ENCODE results near the gene MLANA.

DNA sequence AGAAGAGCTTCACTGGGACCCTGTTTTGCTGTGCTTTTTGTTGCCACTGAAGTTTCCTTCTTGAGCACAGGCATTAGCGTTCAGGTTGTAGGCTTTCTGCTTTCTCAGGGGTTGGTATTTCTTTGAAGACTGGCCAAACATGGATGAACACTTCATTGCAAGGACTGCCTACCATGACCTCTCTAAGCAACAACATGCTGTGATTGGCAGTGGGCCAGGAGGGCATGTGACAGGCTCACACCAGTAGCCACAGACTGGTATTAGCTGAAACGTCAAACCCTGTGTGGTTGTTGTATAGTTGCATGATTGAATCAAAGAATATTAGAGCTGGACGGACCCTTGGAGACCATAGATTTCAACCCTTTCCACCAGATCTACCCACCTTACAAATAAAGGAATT is 20.0 kb upstream of the MLANA start:
- no peak for TF ChIP-seq EZH2 (IDR thresholded peaks at IDR 0.05; ENCODE audit: borderline replicate concordance, low read length)
- TF ChIP-seq CTCF (conservative IDR thresholded peaks at IDR 0.05 in 1 of 2, IDR thresholded peaks at IDR 0.05 in 1 of 2; ENCODE audit: extremely low read depth in 1 of 2, insufficient read depth in 1 of 2, low read depth in 1 of 2, low read length in 2 of 2), result no peak
